Esophagus muscularis mucosa (tissue), 4 donors: ENCODE measurements around the gene CCDC167. TPM values are rescaled to one million over a fixed set of nuclear protein-coding genes. Genes with fewer than 3 reads are reported as not detected.

Source experiments
- DNase-seq: peaks from one replicate; pipeline ENCODE4 v3.0.0-alpha.2; 2017; ENCODE audit errors: extremely low spot score
- H3K27ac ChIP-seq, 4 donors: fragments of 200-600 bp; sonication (generic); replicated peaks in 1 of 4; 1 replicate in 3 of 4; 2 replicates in 1 of 4; pipeline ENCODE4 v1.5.1; 2016 to 2019; ENCODE audit warnings: mild to moderate bottlenecking in 1 of 4
- H3K27me3 ChIP-seq, 4 donors: fragments of 200-600 bp; sonication (generic); one replicate each; pipeline versions ENCODE4 v1.5.1 to v1.6.0; 2016 to 2019
- H3K36me3 ChIP-seq, 4 donors: fragments of 200-600 bp; sonication (generic); one replicate each; pipeline ENCODE4 v1.5.1; 2016 to 2019
- H3K4me1 ChIP-seq, 4 donors: fragments of 200-600 bp; sonication (generic); one replicate each; pipeline ENCODE4 v1.5.1; 2016 to 2019
- H3K4me3 ChIP-seq, 4 donors: fragments of 200-600 bp; sonication (generic); 1 replicate in 2 of 4; 2 replicates in 2 of 4; pipeline ENCODE4 v1.5.1; 2016 to 2019; ENCODE audit warnings: mild to moderate bottlenecking in 4 of 4, moderate library complexity in 1 of 4
- H3K9me3 ChIP-seq, 4 donors: fragments of 200-600 bp; sonication (generic); 1 replicate in 3 of 4; 2 replicates in 1 of 4; pipeline ENCODE4 v1.5.1; 2016 to 2019
- EP300 ChIP-seq: sonication (generic); formaldehyde crosslinking; IDR thresholded peaks from one replicate; pipeline ENCODE4 v1.6.1; 2017; ENCODE audit warnings: antibody characterized with exemption
- POLR2A ChIP-seq: fragments of 450-650 bp; IDR thresholded peaks from one replicate; pipeline ENCODE4 v1.6.1; 2017; ENCODE audit warnings: antibody characterized with exemption, moderate library complexity, mild to moderate bottlenecking, low read depth
- POLR2AphosphoS5 ChIP-seq, 2 donors: sonication (generic); formaldehyde crosslinking; IDR thresholded peaks; one replicate each; pipeline ENCODE4 v1.6.1; 2017; ENCODE audit warnings: antibody characterized with exemption in 2 of 2
- WGBS: methylation state at CpG from one replicate; pipeline ENCODE4 v1.1.5; 2018; 5-methylcytosine and 5-hydroxymethylcytosine counted together
- intact Hi-C: fragments of 100-400 bp; cut with DNase I; formaldehyde crosslinking; loops from one replicate; pipeline ENCODE4 v1.15.1; 2023
- total RNA-seq, 4 donors: library from RNA; depleted of rRNA; stranded (reverse); fragments of >200 nt; gene quantifications; one replicate each; pipeline versions ENCODE4 v1.1.0 to v1.2.1, GENCODE V29; 2016
- TF ChIP-seq, protein P1 (sequence below), 3 experiments: fragments of 200-600 bp in 2 of 3; fragments of 450-650 bp in 1 of 3; sonication (generic) in 2 of 3; IDR thresholded peaks; one replicate each; pipeline ENCODE4 v1.5.1; 2017 to 2019; ENCODE audit warnings: antibody characterized with exemption in 3 of 3, mild to moderate bottlenecking in 2 of 3, moderate library complexity in 1 of 3

The CCDC167 gene
- total RNA-seq, 4 donors from 2014 or later, result 11.1 to 19.1 (median 16.3) TPM

DNA sequence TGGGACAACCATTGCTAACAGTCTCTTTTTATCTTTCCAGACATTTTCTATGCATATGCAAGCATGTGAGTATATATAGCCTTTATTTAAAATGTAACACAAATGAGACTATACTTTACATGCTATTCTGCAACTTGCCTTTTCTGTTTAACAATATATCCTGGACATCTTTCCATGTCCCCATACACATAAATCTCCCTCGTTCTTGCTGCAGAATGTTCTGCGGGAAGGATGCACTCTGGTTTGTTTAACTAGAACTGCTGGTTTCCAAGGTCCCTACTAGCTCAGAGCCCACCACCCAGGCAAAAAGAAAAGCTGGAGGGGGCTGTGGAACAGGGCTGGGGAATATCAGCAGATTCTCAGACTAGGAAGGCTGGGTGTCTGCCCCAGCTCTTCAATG lies 35.2 kb upstream of the CCDC167 start:
- Histone ChIP-seq H3K4me1 (peaks cover 15 to 20% (median 16%) of the 10 kb centered on the region in 4 donors), H3K4me3 (no peak overlapping the region), H3K9me3 (no peaks in the 10 kb centered on the region), H3K27ac (no peak overlapping the region), H3K36me3 (no peaks in the 10 kb centered on the region), H3K27me3 (peaks cover 0 to 80% (median 22%) of the 10 kb centered on the region in 4 donors)
- intact Hi-C loops, result no loop called here
- DNase-seq, result no peak
- TF ChIP-seq POLR2AphosphoS5 (IDR thresholded peaks at IDR 0.05), result no peak
- no peak for TF ChIP-seq POLR2A
- TF ChIP-seq, protein P1, sequence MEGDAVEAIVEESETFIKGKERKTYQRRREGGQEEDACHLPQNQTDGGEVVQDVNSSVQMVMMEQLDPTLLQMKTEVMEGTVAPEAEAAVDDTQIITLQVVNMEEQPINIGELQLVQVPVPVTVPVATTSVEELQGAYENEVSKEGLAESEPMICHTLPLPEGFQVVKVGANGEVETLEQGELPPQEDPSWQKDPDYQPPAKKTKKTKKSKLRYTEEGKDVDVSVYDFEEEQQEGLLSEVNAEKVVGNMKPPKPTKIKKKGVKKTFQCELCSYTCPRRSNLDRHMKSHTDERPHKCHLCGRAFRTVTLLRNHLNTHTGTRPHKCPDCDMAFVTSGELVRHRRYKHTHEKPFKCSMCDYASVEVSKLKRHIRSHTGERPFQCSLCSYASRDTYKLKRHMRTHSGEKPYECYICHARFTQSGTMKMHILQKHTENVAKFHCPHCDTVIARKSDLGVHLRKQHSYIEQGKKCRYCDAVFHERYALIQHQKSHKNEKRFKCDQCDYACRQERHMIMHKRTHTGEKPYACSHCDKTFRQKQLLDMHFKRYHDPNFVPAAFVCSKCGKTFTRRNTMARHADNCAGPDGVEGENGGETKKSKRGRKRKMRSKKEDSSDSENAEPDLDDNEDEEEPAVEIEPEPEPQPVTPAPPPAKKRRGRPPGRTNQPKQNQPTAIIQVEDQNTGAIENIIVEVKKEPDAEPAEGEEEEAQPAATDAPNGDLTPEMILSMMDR (IDR thresholded peaks at IDR 0.05), result no peak
- no peak for TF ChIP-seq EP300
- 76% methylated on average over 2 of the region's 2 CpGs for WGBS

DNA sequence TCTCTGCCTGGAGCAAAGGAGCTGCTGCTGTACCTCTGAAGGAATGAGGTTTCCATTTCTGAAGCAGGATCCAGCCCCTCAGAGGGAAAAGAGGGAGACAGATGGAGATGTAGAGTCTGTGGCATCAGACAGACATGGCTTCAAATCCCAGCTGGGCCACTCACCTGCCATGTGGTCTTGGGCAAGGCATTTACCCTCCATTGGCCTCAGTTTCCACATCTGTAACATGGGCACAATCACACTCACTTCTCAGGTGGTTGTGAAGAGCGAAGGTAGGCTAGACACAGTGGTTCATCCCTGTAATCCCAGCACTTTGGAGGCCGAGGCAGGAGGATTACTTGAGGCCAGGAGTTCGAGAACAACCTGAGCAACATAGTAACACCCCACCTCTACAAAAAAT lies 32.4 kb upstream of the CCDC167 start:
- H3K4me1 ChIP-seq, result peaks cover 15 to 20% (median 16%) of the 10 kb centered on the region in 4 donors
- 100% methylated on average over 3 of the region's 3 CpGs for WGBS
- no peak overlapping the region for H3K27ac ChIP-seq
- no peak overlapping the region for H3K4me3 ChIP-seq
- no peaks in the 10 kb centered on the region for H3K36me3 ChIP-seq
- intact Hi-C loops, result no loop called here
- DNase-seq, result no peak
- no peaks in the 10 kb centered on the region for H3K9me3 ChIP-seq
- TF ChIP-seq, protein P1 (IDR thresholded peaks at IDR 0.05), result no peak
- TF ChIP-seq POLR2AphosphoS5 (IDR thresholded peaks at IDR 0.05) (no peak), EP300 (no peak), POLR2A (no peak)
- H3K27me3 ChIP-seq, result peaks cover 0 to 94% (median 22%) of the 10 kb centered on the region in 4 donors

DNA sequence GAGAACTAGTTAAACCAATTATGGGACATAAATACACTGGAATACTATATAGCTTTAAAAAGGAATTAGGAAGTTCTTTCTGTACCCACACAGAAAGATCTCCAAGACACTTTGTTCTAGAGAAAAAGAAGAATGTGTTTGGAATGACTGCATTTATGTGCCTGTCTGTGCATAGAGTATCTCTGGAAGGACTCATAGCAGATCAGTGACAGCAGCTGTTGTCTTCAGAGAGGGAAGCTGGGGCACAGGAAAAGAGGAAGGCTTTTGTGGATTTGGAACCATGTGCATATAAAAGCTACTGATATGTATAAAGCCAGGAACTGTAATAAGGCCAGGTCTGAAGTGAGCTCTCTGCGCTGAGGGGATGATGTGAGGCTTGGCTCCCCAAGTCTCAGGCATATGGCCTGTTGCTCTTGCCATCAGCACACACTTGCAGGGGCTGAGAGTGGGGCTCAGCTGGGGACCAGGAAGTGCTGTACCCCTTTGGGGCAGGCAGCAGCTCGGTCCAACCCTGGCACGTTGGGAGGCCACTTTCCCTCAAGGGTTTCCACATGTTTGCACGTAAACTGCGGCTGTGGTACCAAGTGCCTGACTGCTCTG lies 31.8 kb upstream of the CCDC167 start:
- 96% methylated on average over 5 of the region's 5 CpGs for WGBS
- Histone ChIP-seq H3K9me3 (no peaks in the 10 kb centered on the region), H3K27me3 (peaks cover 0 to 94% (median 18%) of the 10 kb centered on the region in 4 donors), H3K27ac (no peak overlapping the region), H3K4me3 (no peak overlapping the region), H3K36me3 (no peaks in the 10 kb centered on the region), H3K4me1 (peaks cover 14 to 16% (median 14%) of the 10 kb centered on the region in 4 donors)
- intact Hi-C loops, result no loop called here
- DNase-seq, result no peak
- no peak for TF ChIP-seq POLR2AphosphoS5 (IDR thresholded peaks at IDR 0.05)
- no peak for TF ChIP-seq POLR2A
- TF ChIP-seq, protein P1 (IDR thresholded peaks at IDR 0.05), result no peak
- TF ChIP-seq EP300, result no peak

DNA sequence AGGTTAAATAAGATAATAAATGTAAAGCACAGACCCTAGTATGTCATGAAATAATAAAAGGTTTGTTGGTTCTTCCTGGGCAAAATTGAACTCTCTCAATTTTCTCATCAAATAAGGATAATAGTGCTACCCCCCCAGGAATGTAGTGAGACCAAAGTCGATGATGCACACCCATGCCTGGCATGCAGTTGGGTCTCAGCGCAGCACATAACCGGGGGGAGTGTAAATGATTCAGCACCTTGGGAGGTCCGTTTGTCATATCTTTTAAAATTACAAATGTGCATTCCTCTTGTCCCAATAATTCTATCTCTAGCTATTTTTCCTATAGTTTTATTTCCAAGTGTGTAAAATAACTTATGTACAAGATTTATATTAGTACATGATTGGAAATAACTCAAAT lies 31.3 kb upstream of the CCDC167 start:
- Histone ChIP-seq H3K27ac (no peak overlapping the region), H3K4me3 (no peak overlapping the region), H3K36me3 (no peaks in the 10 kb centered on the region), H3K4me1 (peaks cover 9 to 11% (median 9%) of the 10 kb centered on the region in 4 donors), H3K9me3 (no peaks in the 10 kb centered on the region), H3K27me3 (peaks cover 0 to 94% (median 14%) of the 10 kb centered on the region in 4 donors)
- no peak for DNase-seq
- intact Hi-C loops, result no loop called here
- whole genome bisulfite sequencing, result 80% methylated on average over 4 of the region's 4 CpGs
- TF ChIP-seq POLR2A (no peak), EP300 (no peak), POLR2AphosphoS5 (IDR thresholded peaks at IDR 0.05) (no peak)
- TF ChIP-seq, protein P1 (IDR thresholded peaks at IDR 0.05), result no peak

DNA sequence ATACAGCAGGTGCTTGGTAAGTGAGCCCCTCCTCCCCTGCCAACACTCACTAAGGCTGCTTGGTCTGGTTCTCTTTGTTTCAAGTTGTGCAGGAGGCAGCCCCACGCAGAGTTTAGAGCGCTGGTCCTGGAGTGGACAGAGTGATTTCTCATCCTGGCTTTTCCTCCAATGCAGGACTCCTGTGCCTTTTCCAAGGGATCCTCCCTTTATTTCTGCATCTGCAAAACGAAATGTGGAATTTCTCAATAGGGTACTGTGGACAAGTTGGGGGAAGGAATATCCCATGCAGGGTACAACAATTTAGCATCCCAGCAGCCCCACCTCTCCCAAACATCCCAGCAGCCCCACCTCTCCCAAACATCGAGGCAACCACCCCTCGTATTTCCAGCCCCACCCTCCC lies 30.6 kb upstream of the CCDC167 start:
- TF ChIP-seq, protein P1 (IDR thresholded peaks at IDR 0.05), result no peak
- no peak for TF ChIP-seq POLR2A
- no peak for TF ChIP-seq POLR2AphosphoS5 (IDR thresholded peaks at IDR 0.05)
- TF ChIP-seq EP300, result no peak
- no peaks in the 10 kb centered on the region for H3K36me3 ChIP-seq
- no peaks in the 10 kb centered on the region for H3K9me3 ChIP-seq
- no peak for DNase-seq
- intact Hi-C loops, result no loop called here
- H3K27me3 ChIP-seq, result peaks cover 0 to 93% (median 11%) of the 10 kb centered on the region in 4 donors
- no peak overlapping the region for H3K4me3 ChIP-seq
- 44% methylated on average over 5 of the region's 5 CpGs for WGBS
- peaks cover 1 to 3% (median 2%) of the 10 kb centered on the region in 4 donors for H3K4me1 ChIP-seq
- no peak overlapping the region for H3K27ac ChIP-seq
